Ascending aorta (tissue), 2 donors: ENCODE measurements around the gene OSM. TPM values are rescaled to one million over a fixed set of nuclear protein-coding genes. Genes with fewer than 3 reads are reported as not detected.

Experiments used
- DNase-seq, 2 donors: peaks; one replicate each; pipeline ENCODE4 v3.0.0-alpha.2; 2019; ENCODE audit warnings: low spot score in 2 of 2
- H3K27ac ChIP-seq, 2 donors: fragments of 200-600 bp; sonication (generic); one replicate each; pipeline ENCODE4 v1.5.1; 2016 to 2017; ENCODE audit warnings: mild to moderate bottlenecking in 1 of 2
- H3K27me3 ChIP-seq: fragments of 200-600 bp; sonication (generic); one replicate; pipeline ENCODE4 v1.5.1; 2017
- H3K36me3 ChIP-seq, 2 donors: fragments of 200-600 bp; sonication (generic); one replicate each; pipeline ENCODE4 v1.5.1; 2016
- H3K4me1 ChIP-seq, 2 donors: fragments of 200-600 bp; sonication (generic); one replicate each; pipeline ENCODE4 v1.5.1; 2016 to 2017; ENCODE audit warnings: mild to moderate bottlenecking in 1 of 2
- H3K4me3 ChIP-seq, 2 donors: fragments of 200-600 bp; sonication (generic); one replicate each; pipeline ENCODE4 v1.5.1; 2016 to 2017; ENCODE audit warnings: mild to moderate bottlenecking in 1 of 2
- H3K9me3 ChIP-seq, 2 donors: fragments of 200-600 bp; sonication (generic); one replicate each; pipeline ENCODE4 v1.5.1; 2016
- CTCF ChIP-seq, 3 experiments: fragments of 200-600 bp in 2 of 3; fragments of 450-650 bp in 1 of 3; sonication (generic) in 2 of 3; IDR thresholded peaks; one replicate each; pipeline ENCODE4 v1.5.1; 2016 to 2019; ENCODE audit warnings: antibody characterized with exemption in 3 of 3, mild to moderate bottlenecking in 1 of 3, moderate library complexity in 1 of 3
- intact Hi-C: fragments of 100-400 bp; cut with DNase I; formaldehyde crosslinking; loops from one replicate; pipeline ENCODE4 v1.15.1; 2023
- total RNA-seq: library from RNA; depleted of rRNA; stranded (reverse); fragments of >200 nt; gene quantifications from one replicate; pipeline ENCODE4 v1.1.0, GENCODE V29; 2016

The OSM gene
- total RNA-seq, 1 donor from 2014 or later = not detected

- DNase-seq = no peak
- H3K9me3 ChIP-seq = no peaks in the 10 kb centered on the region
- peaks cover 23 to 39% of the 10 kb centered on the region in 2 donors for H3K36me3 ChIP-seq
- TF ChIP-seq CTCF (IDR thresholded peaks at IDR 0.05) = no peak
- no peaks in the 10 kb centered on the region for H3K27me3 ChIP-seq
- intact Hi-C loops = loop anchor here (5.0 kb wide), 1 partner anchor 56 kb away; no protein-coding TSS in a partner anchor
- no peak overlapping the region for H3K4me3 ChIP-seq
- H3K27ac ChIP-seq = no peak overlapping the region
- H3K4me1 ChIP-seq = peaks cover 16 to 26% of the 10 kb centered on the region in 2 donors
These were observed 19.7 kb upstream of the OSM start for GRCh38 chr22:30286331-30286730.

GRCh38 chr22:30285846-30286200 lies 19.2 kb upstream of the OSM start:
- no peak for TF ChIP-seq CTCF (IDR thresholded peaks at IDR 0.05)
- no peak for DNase-seq
- peaks cover 11 to 21% of the 10 kb centered on the region in 2 donors for H3K4me1 ChIP-seq
- no peaks in the 10 kb centered on the region for H3K9me3 ChIP-seq
- H3K36me3 ChIP-seq = peaks cover 22 to 39% of the 10 kb centered on the region in 2 donors
- H3K27me3 ChIP-seq = no peaks in the 10 kb centered on the region
- no peak overlapping the region for H3K4me3 ChIP-seq
- H3K27ac ChIP-seq = no peak overlapping the region
- intact Hi-C loops = loop anchor here (5.0 kb wide), 1 partner anchor 56 kb away; no protein-coding TSS in a partner anchor

- no peak overlapping the region for H3K27ac ChIP-seq
- H3K4me3 ChIP-seq = no peak overlapping the region
- no peak for DNase-seq
- intact Hi-C loops = loop anchor here (5.0 kb wide), 1 partner anchor 57 kb away; no protein-coding TSS in a partner anchor
- peaks cover 22 to 39% of the 10 kb centered on the region in 2 donors for H3K36me3 ChIP-seq
- H3K4me1 ChIP-seq = peaks cover 6 to 16% of the 10 kb centered on the region in 2 donors
- no peaks in the 10 kb centered on the region for H3K9me3 ChIP-seq
- no peaks in the 10 kb centered on the region for H3K27me3 ChIP-seq
- no peak for TF ChIP-seq CTCF (IDR thresholded peaks at IDR 0.05)
These were observed 18.7 kb upstream of the OSM start for GRCh38 chr22:30285176-30285845.

GRCh38 chr22:30284666-30285065 lies 18.0 kb upstream of the OSM start:
- intact Hi-C loops = loop anchor here (5.0 kb wide), 1 partner anchor 58 kb away; no protein-coding TSS in a partner anchor

GRCh38 chr22:30284172-30284571 lies 17.5 kb upstream of the OSM start:
- Histone ChIP-seq H3K36me3 (peaks cover 22 to 39% of the 10 kb centered on the region in 2 donors), H3K27ac (no peak overlapping the region), H3K4me1 (peaks cover 0 to 11% of the 10 kb centered on the region in 2 donors), H3K4me3 (no peak overlapping the region), H3K9me3 (no peaks in the 10 kb centered on the region), H3K27me3 (no peaks in the 10 kb centered on the region)
- intact Hi-C loops = no loop called here
- TF ChIP-seq CTCF (IDR thresholded peaks at IDR 0.05) = no peak
- no peak for DNase-seq

More at GRCh38 chr22:30284666-30285065, 18.0 kb upstream of the OSM start:
- H3K36me3 ChIP-seq = peaks cover 22 to 39% of the 10 kb centered on the region in 2 donors
- TF ChIP-seq CTCF (IDR thresholded peaks at IDR 0.05) = no peak
- H3K9me3 ChIP-seq = no peaks in the 10 kb centered on the region
- no peak overlapping the region for H3K4me3 ChIP-seq
- H3K27ac ChIP-seq = no peak overlapping the region
- no peaks in the 10 kb centered on the region for H3K27me3 ChIP-seq
- H3K4me1 ChIP-seq = peaks cover 0 to 11% of the 10 kb centered on the region in 2 donors
- DNase-seq = no peak
